ENCODE measurements around the gene PLCD4. TPM values are rescaled to one million over a fixed set of nuclear protein-coding genes. Genes with fewer than 3 reads are reported as not detected.

The PLCD4 gene
- total and polyA plus RNA-seq, 2 of the 8 experiments (the other 6 are each of a cell fraction or from before 2014, with no cell fraction given) = 0.21 to 0.50 TPM

- TF ChIP-seq CTBP2 (IDR thresholded peaks at IDR 0.05; ENCODE audit: borderline replicate concordance, insufficient read depth, insufficient read length, low read length) = no peak
- TF ChIP-seq YY1 (IDR thresholded peaks at IDR 0.05; ENCODE audit: low read depth, low read length) = no peak
- TF ChIP-seq POU5F1 (IDR thresholded peaks at IDR 0.05; ENCODE audit: low read depth, low read length) = no peak
- no peak for TF ChIP-seq CBX5 (IDR thresholded peaks at IDR 0.05; ENCODE audit: low read depth, low read length)
- no peak for TF ChIP-seq RXRA (IDR thresholded peaks at IDR 0.05; ENCODE audit: insufficient read depth, low read depth, low read length)
These were observed 8.2 kb downstream of the PLCD4 start (continued) for GRCh38 chr2:218615868-218616315.
